Measurements from ENCODE around the gene ADCY2. TPM values are rescaled to one million over a fixed set of nuclear protein-coding genes. Genes with fewer than 3 reads are reported as not detected.

The ADCY2 gene
- total RNA-seq, 1 experiment from 2014 or later: 0.34 TPM

- Histone ChIP-seq H3K27ac (ENCODE audit: low read depth, low read length, poor library complexity, severe bottlenecking) (no peak overlapping the region), H3K4me3 (ENCODE audit: low read depth, low read length, poor library complexity, severe bottlenecking) (no peak overlapping the region), H3K27me3 (replicated peaks; ENCODE audit: insufficient read depth, low read depth, low read length, poor library complexity) (peaks cover 29% of the 10 kb centered on the region), H3K9me3 (ENCODE audit: low read depth, low read length, poor library complexity, severe bottlenecking) (no peaks in the 10 kb centered on the region), H3K36me3 (ENCODE audit: insufficient read depth, low read length, poor library complexity, severe bottlenecking) (no peaks in the 10 kb centered on the region), H3K4me1 (ENCODE audit: insufficient read depth, low read length, poor library complexity, severe bottlenecking) (peaks cover 9% of the 10 kb centered on the region)
- TF ChIP-seq CTCF (conservative IDR thresholded peaks at IDR 0.05; ENCODE audit: low read depth, low read length) (no peak), EZH2 (IDR thresholded peaks at IDR 0.05; ENCODE audit: borderline replicate concordance, low read depth, low read length, poor library complexity, severe bottlenecking) (no peak)
- BruUV-seq (replicated peaks): no TSS peak
- ChIA-PET CTCF (no interaction called here), POLR2A (ENCODE audit: low non-redundant PET) (no interaction called here)
- no peak for DNase-seq (ENCODE audit: low spot score)
- intact Hi-C loops (cut with micrococcal nuclease; ENCODE audit: unreplicated experiment): no loop called here
Observed at GRCh38 chr5:7846327-7846726, 450.4 kb downstream of the ADCY2 start.

- ChIA-PET CTCF (no interaction called here), POLR2A (ENCODE audit: low non-redundant PET) (no interaction called here)
- no peak for DNase-seq (ENCODE audit: low spot score)
- no peaks in the 10 kb centered on the region for H3K36me3 ChIP-seq (ENCODE audit: insufficient read depth, low read length, poor library complexity, severe bottlenecking)
- no peak overlapping the region for H3K27ac ChIP-seq (ENCODE audit: low read depth, low read length, poor library complexity, severe bottlenecking)
- peaks cover 27% of the 10 kb centered on the region for H3K27me3 ChIP-seq (replicated peaks; ENCODE audit: insufficient read depth, low read depth, low read length, poor library complexity)
- BruUV-seq (replicated peaks): no TSS peak
- peaks cover 9% of the 10 kb centered on the region for H3K4me1 ChIP-seq (ENCODE audit: insufficient read depth, low read length, poor library complexity, severe bottlenecking)
- H3K9me3 ChIP-seq (ENCODE audit: low read depth, low read length, poor library complexity, severe bottlenecking): no peaks in the 10 kb centered on the region
- intact Hi-C loops (cut with micrococcal nuclease; ENCODE audit: unreplicated experiment): no loop called here
- TF ChIP-seq CTCF (conservative IDR thresholded peaks at IDR 0.05; ENCODE audit: low read depth, low read length) (no peak), EZH2 (IDR thresholded peaks at IDR 0.05; ENCODE audit: borderline replicate concordance, low read depth, low read length, poor library complexity, severe bottlenecking) (no peak)
- H3K4me3 ChIP-seq (ENCODE audit: low read depth, low read length, poor library complexity, severe bottlenecking): no peak overlapping the region
Observed at GRCh38 chr5:7848296-7848695, 452.4 kb downstream of the ADCY2 start.

GRCh38 chr5:7849681-7850394 lies 453.9 kb downstream of the ADCY2 start:
- CTCF ChIA-PET: interaction anchor here (0.6 to 0.7 kb wide), 2 partner anchors 471 to 609 kb away, joined by 3 to 12 read pairs; no protein-coding TSS in a partner anchor
- TF ChIP-seq CTCF (conservative IDR thresholded peaks at IDR 0.05; ENCODE audit: low read depth, low read length) (0 out of 2 replicates have a peak, but pooled peaks have one; percentile 10), EZH2 (IDR thresholded peaks at IDR 0.05; ENCODE audit: borderline replicate concordance, low read depth, low read length, poor library complexity, severe bottlenecking) (no peak)
- POLR2A ChIA-PET (ENCODE audit: low non-redundant PET): no interaction called here
- Histone ChIP-seq H3K4me1 (ENCODE audit: insufficient read depth, low read length, poor library complexity, severe bottlenecking) (peaks cover 9% of the 10 kb centered on the region), H3K9me3 (ENCODE audit: low read depth, low read length, poor library complexity, severe bottlenecking) (no peaks in the 10 kb centered on the region), H3K4me3 (ENCODE audit: low read depth, low read length, poor library complexity, severe bottlenecking) (peak overlapping the region; percentile 41), H3K27ac (ENCODE audit: low read depth, low read length, poor library complexity, severe bottlenecking) (no peak overlapping the region), H3K36me3 (ENCODE audit: insufficient read depth, low read length, poor library complexity, severe bottlenecking) (no peaks in the 10 kb centered on the region), H3K27me3 (replicated peaks; ENCODE audit: insufficient read depth, low read depth, low read length, poor library complexity) (peaks cover 16% of the 10 kb centered on the region)
- intact Hi-C loops (cut with micrococcal nuclease; ENCODE audit: unreplicated experiment): loop anchor here (10.0 kb wide), 1 partner anchor 455 kb away; the partner anchor contains the start of gene ADCY2
- BruUV-seq (replicated peaks): no TSS peak
- peak; percentile 18 for DNase-seq (ENCODE audit: low spot score)
